ENCODE data around the gene ACADL. TPM values are rescaled to one million over a fixed set of nuclear protein-coding genes. Genes with fewer than 3 reads are reported as not detected.
A peak's percentile ranks its signal among the peaks of the same experiment; 100 is the strongest.

ACADL gene
- total RNA-seq, 1 donor: not detected

- DNase-seq (ENCODE audit: low read depth in 2 of 3, low spot score in 2 of 3): peak; percentile 82 to 96 (median 96)
These were observed 53.7 kb downstream of the ACADL start, which contains the start of gene KANSL1L for GRCh38 chr2:210171309-210172218. Gene KANSL1L, minus strand, starts transcription at chr2:210171409. Its CDS starts 16,827 bp downstream, at chr2:210154582.

GRCh38 chr2:210170446-210171303 is 54.6 kb downstream of the ACADL start:
- peak; percentile 83 to 98 (median 95) for DNase-seq (ENCODE audit: low read depth in 2 of 3, low spot score in 2 of 3)

- DNase-seq (ENCODE audit: low read depth in 2 of 3, low spot score in 2 of 3): no peak
These were observed 55.1 kb downstream of the ACADL start for GRCh38 chr2:210170196-210170445.

- peak in 2 of 3 donors; percentile 40 to 60 for DNase-seq (ENCODE audit: low read depth in 2 of 3, low spot score in 2 of 3)
These were observed 55.6 kb downstream of the ACADL start for GRCh38 chr2:210169516-210170195.

- DNase-seq (ENCODE audit: low read depth in 2 of 3, low spot score in 2 of 3): no peak
These were observed 58.0 kb downstream of the ACADL start for GRCh38 chr2:210167227-210167626.

GRCh38 chr2:210162466-210163124 is 62.7 kb downstream of the ACADL start:
- DNase-seq (ENCODE audit: low read depth in 2 of 3, low spot score in 2 of 3): peak in 1 of 3 donors; percentile 52

- no peak for DNase-seq (ENCODE audit: low read depth in 2 of 3, low spot score in 2 of 3)
These were observed 66.2 kb downstream of the ACADL start for GRCh38 chr2:210159059-210159458.

GRCh38 chr2:210158236-210158635 is 67.0 kb downstream of the ACADL start:
- DNase-seq (ENCODE audit: low read depth in 2 of 3, low spot score in 2 of 3): no peak

GRCh38 chr2:210157526-210157925 is 67.7 kb downstream of the ACADL start:
- DNase-seq (ENCODE audit: low read depth in 2 of 3, low spot score in 2 of 3): no peak

- DNase-seq (ENCODE audit: low read depth in 2 of 3, low spot score in 2 of 3): no peak
These were observed 77.6 kb downstream of the ACADL start for GRCh38 chr2:210147614-210148013.

Small RNA genes within 50 kb of the gene (small RNA-seq; reads per million reads assigned to genes)
- not detected for gene RF00019

Other genes starting within 250 kb of the ACADL start
- gene RPE, start 222.8 kb downstream of the ACADL start, total RNA-seq: 83.7 TPM
- 14.0 TPM for gene KANSL1L, start 54.0 kb downstream of the ACADL start, total RNA-seq
- gene MYL1, start 89.7 kb upstream of the ACADL start, total RNA-seq: not detected

All from hematopoietic multipotent progenitor cell (in vitro differentiated cells).